Globus pallidus (tissue), 1 donor: ENCODE measurements around the gene KIF2A.
"Not testable (repeated sequence)": the region's sequence is repeated elsewhere in the genome, so short reads cannot be mapped to it uniquely, and the experiment has no call there.

Experiments
- DNase-seq: peaks from one replicate; pipeline ENCODE4 v3.0.0-alpha.2; 2015; ENCODE audit warnings: low spot score

KIF2A gene

GRCh38 chr5:62291829-62292228 lies 14.2 kb upstream of the KIF2A start:
- not testable (repeated sequence) for DNase-seq

- DNase-seq: no peak
Observed at GRCh38 chr5:62296998-62297397, 9.0 kb upstream of the KIF2A start.

GRCh38 chr5:62298118-62298517 lies 7.9 kb upstream of the KIF2A start:
- no peak for DNase-seq

- DNase-seq: no peak
Observed at GRCh38 chr5:62299101-62299500, 6.9 kb upstream of the KIF2A start.

GRCh38 chr5:62299600-62299999 lies 6.4 kb upstream of the KIF2A start:
- no peak for DNase-seq

GRCh38 chr5:62305358-62305714 lies 670 bp upstream of the KIF2A start:
- no peak for DNase-seq

- DNase-seq: no peak
Observed at GRCh38 chr5:62306323-62306895, 403 bp downstream of the KIF2A start.

GRCh38 chr5:62306896-62307689 lies 1.1 kb downstream of the KIF2A start:
- DNase-seq: no peak

- no peak for DNase-seq
Observed at GRCh38 chr5:62308439-62308838, 2.4 kb downstream of the KIF2A start.

- DNase-seq: no peak
Observed at GRCh38 chr5:62309107-62309506, 3.1 kb downstream of the KIF2A start.

- DNase-seq: no peak
Observed at GRCh38 chr5:62310426-62311143, 4.6 kb downstream of the KIF2A start.

GRCh38 chr5:62312036-62312435 lies 6.0 kb downstream of the KIF2A start:
- DNase-seq: no peak

GRCh38 chr5:62312674-62313073 lies 6.7 kb downstream of the KIF2A start:
- DNase-seq: no peak

- DNase-seq: no peak
Observed at GRCh38 chr5:62314213-62314830, 8.3 kb downstream of the KIF2A start.

GRCh38 chr5:62315376-62316175 lies 9.6 kb downstream of the KIF2A start:
- no peak for DNase-seq

- DNase-seq: no peak
Observed at GRCh38 chr5:62316176-62316502, 10.1 kb downstream of the KIF2A start.

- DNase-seq: no peak
Observed at GRCh38 chr5:62317810-62318209, 11.8 kb downstream of the KIF2A start.

- DNase-seq: no peak
Observed at GRCh38 chr5:62322484-62322883, 16.5 kb downstream of the KIF2A start.

- no peak for DNase-seq
Observed at GRCh38 chr5:62326302-62326701, 20.3 kb downstream of the KIF2A start.

- DNase-seq: no peak
Observed at GRCh38 chr5:62326702-62327101, 20.7 kb downstream of the KIF2A start.

- no peak for DNase-seq
Observed at GRCh38 chr5:62327138-62328053, 21.4 kb downstream of the KIF2A start.
